ENCODE results near the gene CARD19.

The CARD19 gene, protein sequence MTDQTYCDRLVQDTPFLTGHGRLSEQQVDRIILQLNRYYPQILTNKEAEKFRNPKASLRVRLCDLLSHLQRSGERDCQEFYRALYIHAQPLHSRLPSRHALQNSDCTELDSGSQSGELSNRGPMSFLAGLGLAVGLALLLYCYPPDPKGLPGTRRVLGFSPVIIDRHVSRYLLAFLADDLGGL

DNA sequence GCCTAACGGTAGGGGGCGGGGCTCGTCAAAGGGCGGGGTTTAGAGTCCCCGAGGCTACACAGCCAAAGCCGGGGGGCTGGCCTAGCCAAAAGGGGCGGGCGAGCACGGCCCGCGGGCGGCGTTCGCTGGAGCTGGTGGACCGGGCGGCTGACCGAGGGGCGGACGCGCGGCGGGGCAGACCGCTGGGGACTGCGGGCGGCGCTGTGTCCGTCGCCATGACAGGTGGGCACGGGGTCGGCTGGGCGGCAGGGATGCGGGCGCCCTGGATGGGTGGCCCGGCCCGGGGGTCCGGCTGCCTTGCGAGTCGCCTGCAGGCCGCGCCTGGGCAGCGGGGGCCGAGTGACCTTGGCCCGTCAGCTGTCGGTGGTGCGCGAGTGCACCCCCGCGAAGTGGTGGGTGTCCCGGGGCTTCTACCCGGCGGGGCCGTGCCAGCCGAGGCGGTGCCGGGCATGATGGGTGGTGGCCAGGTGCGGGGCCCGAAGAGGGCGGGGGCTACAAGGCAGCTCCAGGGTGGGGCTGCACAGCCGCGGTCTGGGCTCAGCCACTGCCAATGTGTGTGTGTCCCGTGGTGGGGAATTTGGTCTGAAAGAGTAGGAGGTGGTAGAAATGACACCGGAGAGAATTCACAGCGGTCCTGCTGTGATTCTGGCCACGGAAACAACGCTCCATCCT, at the start of gene CARD19:
CARD19 (plus strand) TSS at position 87 of the 672 bp plus-strand sequence; CDS start at position 216, 129 bp downstream.
- DNase-seq, result no peak

DNA sequence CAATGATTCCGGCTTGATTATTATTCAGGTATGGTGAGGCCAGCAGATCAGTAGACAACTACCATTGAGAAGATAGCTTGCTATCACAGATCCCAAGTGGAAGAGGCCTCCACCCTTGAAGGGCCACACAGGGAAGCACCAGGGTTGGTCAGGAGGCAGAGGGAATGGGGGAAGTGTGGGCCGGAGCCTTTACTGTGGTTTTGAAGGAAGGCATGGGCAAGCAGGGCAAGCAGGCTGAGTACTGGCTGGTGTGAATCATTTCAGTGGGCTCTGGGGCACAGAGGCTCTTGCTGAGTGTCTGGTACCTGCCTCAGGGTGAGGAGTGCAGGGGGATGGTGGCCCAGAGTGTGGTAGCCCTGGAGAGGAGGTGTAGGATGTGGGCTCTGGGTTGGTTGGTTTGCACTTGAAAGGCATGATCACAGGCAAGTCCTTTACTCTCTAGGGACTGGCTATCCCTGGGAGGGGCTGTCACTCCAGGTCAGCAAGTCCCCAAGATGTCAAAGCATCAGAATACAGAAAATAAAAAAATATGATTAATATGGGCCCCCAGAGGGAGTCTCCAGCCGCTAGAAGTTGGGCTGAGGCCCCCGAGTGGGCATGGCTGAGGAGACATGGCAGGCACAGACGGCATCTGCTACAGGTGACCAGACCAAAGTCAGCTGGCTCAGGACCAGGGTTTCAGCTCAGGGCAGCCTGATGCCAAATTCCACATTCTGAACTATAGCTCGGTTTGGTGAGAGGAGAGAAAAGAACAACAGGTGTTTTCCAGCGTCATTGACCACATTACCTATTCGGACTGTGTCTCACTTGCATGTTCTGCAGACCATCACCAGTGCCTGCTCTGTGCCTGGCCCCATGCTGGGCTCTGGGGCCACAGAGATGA, 47.2 kb upstream of the CARD19 start:
- DNase-seq, result no peak

DNA sequence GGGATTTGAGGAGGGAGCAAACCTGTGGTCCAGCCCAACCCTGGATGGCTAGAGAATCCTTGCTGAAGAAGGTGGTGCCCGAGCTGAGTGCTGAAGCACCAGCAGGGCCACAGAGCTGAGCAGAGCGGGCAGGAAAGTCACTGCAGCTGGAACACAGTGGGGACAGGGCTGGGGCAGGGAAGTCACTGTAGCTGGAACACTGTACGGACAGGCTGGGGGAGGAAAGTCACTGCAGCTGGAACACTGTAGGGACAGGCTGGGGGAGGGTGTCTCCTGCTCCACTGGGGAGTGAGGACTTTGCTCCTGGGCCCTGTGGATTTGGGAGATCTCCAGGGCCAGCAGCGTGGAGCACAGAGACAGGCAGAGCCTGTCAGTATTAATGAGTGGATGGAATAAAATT, 46.5 kb upstream of the CARD19 start:
- no peak for DNase-seq

DNA sequence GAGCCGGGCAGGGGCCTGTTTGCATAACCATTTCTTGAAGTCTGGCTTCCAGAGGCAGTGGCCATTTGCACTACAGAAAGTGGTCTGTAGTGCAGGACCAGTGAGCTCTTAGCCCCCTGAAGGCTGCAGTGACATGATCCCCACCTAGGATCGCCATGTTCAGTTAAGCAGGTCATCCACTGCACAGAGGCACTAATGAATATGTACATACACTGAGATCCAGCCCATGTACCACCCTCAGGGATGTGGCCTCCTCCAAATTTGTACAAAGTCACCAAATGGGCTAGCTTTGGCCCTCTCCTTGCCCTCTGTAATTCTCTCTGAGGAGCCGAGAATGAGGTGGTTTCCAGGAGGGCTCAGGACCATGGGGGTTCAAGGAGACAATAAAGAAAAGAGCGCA, 45.8 kb upstream of the CARD19 start:
- no peak for DNase-seq

DNA sequence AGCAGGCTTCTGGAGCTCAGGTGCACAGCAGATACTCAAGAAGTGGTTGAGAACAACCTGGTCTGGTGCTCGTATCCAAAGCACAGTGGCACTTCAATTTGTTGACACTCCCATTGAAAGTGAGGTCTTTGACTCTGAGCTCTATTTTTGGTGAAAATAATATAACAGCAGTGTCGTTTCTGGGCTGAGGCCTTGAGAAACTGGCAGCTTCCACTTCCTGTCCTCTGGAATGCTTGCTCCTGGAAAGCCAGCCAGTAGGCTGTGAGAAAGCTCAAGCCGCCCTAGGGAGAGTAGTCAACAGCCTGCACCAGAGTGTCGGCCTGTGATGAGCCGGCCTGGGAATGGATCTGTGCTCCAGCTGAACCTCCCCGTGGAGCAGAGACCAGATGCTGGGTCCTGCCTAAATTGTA, 44.3 kb upstream of the CARD19 start:
- DNase-seq, result peak; percentile 17

DNA sequence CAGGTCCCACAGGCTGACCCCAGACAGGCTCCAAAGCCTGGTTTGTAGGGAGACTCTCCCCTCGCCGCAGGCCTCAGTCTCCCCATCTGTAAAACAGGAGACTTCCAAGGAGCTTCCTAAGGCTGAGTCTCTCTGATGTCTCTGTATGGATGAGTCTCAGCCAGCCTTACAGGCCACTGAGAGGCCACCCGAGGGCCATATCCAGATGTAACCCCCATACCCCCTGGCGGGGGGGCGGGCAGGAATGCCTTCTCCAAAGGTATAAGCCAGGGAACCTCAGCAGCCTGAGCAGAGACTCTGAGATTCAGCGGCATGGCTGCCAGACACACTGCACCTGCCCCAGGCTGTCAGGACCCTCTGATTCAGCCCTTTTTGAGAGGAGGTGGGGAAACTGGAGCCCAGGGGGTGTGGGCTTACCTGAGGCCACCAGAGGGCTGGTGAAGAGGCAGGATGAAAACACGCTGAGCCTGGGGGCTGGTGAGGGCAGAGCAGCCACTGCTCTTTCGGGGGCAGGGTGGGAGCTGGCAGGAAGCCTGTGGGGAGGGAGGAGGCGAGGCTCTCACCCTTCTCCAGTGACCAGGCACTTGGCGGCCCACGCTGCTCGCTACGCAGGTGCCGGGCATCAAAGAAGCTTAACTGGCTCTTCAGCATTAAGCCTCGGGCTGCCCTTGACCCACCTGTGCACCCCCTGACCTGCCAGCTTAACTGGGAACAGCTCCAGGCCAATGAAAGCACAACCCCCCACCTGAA, 43.1 kb upstream of the CARD19 start:
- DNase-seq, result no peak

DNA sequence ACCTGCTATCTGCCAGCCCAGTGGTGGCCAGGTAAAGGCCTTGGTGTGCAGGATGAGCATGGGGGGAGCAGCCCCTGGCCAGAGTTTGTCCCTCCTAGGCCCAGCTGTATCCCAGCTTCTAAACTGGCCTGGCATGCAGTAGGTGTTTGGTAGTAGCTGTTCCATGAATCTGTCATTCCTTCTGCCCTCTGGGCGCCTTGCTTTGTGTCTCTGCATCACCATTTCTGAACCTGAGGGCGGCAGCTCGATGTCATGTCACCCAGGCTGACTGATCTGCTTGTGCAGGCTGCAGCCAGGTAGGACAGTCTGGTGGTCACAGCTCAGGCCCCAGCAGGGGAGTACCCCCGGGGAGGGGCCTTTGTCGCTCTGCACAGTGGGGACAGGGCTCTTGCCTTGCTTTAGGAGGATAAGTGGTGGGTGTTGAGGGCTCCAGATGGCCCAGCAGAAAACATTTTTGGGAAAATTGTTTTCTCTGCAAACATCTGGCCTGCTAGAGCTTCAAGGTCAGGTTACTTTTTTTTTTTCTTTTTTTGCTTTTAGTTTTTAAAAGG, 42.2 kb upstream of the CARD19 start:
- no peak for DNase-seq

DNA sequence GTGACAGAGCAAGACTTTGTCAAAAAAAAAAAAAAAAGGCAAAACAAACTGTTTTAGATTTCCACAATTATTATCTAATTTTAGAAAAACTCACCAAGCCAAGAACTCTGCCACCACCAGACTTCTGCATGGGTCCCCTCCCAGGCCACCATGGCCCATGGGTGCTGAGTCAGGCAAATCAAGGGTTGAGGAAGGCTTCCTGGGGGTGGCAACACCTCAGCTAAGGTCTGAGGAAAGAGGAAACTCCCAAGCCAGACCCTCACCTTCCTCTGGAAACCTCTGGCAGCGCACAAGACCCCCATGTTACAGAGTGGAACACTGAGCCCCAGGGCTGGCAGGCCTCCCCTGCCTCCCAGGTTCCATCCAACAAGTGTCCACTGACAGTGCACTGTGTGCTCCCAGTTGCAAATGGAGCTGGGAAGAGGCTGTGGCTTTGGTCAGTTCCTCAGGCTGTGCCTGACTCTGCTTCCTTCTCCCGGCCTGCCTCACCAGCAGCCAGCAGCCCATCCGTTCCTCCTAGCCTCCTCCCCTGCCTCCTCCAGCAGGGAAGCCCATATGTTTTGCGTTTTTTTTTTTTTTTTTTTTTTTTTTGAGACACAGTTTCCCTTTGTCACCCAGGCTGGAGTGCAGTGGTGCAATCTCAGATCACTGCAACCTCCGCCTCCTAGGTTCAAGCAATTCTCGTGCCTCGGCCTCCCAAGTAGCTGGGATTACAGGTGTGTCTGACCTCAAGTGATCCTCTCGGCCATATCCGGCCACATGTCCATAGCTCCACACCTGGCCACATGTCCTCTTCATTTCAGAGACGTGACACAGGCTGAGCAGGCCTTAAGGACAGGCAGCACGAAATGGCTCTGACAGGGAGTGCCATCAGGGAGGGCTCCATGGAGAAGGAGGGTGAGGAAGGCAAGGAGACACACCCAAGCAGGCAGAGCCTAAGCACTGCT, 41.0 kb upstream of the CARD19 start:
- DNase-seq, result no peak

DNA sequence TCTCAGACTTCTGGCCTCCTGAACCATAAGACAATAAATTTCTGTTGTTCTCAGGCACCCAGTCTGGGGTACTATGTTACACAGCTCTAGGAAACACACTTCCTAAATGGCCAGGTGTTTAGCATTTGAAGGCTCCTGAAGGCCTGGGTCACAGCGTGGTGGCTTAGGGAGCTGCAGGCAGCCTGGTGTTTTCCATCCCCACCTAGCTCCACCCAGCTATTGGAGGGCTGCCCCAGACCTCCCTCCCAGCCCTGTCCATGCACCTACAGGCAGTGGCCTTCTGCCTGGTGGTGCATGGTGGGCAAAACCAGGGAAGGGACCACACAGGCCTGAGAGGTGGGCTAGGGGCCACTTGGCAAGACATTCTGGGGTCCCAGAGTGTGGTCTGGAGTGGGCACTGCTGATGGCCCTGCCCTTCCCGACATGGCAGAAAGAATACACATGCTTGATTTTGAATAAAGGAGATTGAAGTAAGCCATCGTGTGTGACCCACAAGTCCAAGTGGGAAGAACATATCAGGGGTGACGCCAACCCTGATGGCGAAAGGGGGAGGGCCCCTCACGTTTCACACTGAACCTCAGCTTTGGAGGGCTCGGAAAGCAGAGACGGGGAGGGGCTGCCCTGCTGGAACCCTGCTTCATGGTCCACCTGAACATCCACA, 38.8 kb upstream of the CARD19 start:
- no peak for DNase-seq

DNA sequence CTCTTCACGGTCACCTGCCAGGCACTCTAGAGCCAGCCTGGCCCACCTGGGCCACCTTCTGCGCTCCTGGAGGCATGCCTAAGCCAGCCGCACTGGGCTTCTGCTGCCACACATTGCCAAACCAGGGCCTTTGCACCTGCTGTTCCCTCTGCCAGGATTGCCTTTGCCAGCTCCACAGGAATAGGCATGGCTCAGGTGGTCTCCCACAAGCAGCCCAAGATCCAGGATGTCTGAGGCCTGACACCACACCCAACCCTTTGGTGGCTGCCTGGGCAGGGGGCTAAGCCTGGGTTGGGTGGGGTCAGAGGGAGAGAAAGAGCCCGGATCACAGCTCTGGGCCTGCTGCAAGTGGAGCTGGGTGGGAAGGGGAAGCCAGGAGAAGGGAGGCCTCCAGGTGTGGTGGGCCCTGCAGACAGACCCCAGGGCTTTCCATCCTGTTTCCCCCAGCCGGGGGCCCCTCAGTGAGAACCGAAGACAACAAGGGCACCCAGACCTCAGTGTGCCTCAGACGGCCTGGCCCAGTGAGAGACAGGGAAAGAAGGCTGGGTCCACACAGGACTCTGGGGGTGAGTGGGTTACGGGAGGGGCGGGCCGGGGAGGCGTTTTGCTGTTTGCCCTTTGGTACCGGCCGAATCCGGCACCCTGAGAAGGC, 38.2 kb upstream of the CARD19 start:
- DNase-seq, result no peak

DNA sequence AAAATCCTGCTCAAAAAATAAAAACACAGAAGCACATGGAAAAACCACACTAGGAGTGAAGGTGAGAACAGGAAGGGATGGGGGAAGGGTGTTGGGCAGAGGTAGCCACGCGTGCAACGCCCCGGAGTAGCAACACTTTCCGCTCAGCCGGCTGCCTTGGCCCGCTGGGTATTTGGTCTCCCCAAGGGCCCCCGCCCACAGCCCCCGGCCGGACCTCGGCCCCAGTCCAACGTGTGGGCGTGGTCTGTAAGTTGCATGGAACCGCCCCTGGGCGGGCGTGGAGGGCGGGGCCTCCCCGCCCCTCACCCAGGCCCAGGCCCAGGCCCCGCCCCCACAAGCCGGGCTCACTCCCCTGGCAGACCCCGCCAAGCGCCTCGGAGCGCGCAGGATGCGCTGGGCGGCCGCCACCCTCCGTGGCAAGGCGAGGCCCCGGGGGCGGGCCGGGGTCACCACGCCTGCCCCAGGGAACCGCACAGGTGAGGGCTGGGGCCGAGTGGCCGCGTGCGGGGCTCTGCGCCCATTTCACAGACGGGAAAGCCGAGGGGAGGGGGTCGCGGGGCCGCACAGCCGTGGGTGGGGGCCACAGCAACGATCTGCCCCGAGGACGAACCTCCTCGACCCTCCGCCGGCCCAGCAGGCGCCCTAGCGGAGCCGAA, 37.5 kb upstream of the CARD19 start, which contains the start of gene SUSD3:
SUSD3 (plus strand) TSS at position 347 of the 656 bp plus-strand sequence; CDS start at position 389, 42 bp downstream.
- peak; percentile 11 for DNase-seq

DNA sequence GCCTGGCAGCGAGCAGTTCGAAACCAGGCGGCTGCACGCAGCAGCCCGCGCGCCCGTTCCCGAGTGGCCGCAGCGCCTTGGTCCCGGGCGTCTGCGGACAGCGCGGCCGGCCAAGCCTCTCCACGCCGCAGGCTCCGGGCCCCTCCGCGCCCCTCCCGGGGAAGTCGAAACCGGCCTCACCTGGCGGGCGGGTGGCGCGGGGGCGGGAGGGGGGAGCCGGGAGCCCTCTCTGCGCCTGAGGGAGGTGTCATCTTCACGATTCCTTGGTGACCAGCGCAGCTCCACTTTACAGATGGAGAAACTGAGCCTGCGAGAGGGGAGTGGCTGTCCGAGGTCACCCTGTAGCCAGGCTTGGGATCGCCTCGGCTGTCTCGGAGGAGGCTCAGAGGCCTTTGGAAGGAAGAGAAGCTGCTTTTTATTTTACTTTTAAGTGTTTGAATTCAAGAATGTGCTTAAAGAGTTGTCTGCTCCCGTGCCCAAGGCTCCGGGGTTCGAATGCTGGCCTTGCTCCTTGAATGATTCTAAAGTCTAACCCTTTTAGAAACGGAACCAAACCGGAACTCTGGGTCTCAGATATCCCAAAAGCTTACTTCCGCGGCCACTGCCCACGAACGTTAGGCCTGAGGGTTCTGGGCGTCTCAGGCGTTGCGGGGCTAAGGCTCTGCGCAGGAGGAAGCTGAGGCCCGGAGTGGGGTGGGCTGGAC, 36.9 kb upstream of the CARD19 start:
- no peak for DNase-seq

DNA sequence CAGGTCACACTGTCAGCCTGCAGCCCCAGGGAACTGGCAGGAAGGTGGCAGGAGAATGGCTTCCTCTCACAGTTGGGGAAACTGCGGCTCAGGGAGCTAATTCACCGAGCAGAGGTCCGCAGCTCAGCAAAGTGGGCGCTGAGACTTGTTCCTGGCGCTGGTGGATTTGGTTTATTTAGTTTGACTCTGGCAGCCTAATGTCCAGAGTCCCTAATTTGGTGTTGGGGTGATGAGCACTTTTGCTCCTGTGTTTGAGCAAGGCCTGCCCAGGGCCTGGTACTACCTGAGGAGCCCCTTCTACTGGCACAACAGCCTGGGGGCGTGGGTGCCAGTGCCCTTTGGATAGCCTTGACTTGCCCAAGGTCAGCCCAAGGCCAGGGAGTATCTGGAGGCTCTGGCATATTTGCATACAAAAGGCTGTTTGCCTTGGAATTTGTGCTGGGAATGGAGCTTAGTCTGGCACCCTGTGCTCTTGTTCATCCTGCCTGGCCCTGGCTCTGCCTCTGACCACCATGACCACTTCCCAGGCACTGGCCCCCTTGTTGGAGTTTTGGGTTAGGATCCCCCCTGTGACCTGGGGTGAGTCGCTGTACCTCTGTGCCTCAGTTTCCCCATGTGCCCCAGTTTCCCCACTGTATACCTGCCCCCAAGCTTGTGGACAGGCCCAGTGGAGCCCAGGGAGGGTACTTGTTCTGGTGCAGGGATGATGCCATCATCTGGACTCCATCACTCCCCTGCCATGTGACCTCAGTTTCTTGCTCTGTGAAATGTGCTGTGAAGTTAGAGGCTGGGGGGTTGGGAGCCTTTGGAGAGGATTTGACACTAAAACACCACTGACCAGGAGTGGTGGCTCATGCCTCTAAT, 36.1 kb upstream of the CARD19 start:
- no peak for DNase-seq

DNA sequence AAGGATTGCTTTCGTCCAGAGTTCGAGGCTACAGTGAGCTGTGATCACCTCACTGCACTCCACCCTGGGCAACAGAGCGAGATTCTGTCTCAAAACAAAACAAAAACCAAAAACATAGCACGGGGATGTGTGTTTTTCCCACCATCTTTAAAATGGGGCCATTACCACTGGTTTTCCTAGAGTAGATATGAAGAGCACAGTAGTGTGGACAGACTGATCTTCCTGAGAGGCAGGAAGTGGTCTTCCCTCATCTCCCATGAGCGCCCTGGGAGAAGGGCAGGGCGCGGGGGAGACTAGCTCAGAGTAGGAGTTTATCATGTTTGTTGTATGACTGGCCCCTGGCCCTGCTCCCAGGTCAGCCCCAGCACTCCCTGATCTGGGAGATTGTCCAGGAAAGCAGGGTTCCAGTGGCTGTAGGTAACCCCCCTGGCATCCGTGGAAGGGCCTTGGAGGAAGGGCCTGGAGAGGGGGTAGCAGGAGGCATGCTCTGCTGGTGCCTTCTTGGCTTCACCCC, 35.2 kb upstream of the CARD19 start:
- DNase-seq, result no peak

DNA sequence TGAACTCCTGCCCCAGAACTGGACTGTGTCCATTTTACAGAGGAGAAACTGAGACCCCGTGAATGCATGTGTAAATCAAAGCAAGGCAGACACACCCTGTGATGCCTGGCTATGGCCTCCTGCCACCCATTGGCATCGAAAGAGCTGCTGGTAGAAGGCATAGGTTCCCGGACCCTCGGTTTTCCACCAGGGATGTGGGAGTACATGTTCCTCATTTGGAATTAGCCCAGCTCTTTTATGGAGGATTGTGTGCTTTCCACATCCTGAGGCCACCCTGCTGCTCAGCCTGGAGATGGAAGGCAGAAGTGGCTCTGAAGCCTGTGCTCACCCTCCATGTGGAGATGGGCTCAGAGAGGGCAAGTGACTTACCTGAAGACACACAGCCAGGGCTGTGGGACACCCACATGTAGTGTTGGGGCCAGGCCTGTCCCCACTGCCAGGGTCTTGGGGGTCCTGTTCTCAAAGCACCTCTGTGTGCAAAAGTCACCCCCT, 34.7 kb upstream of the CARD19 start:
- DNase-seq, result no peak

DNA sequence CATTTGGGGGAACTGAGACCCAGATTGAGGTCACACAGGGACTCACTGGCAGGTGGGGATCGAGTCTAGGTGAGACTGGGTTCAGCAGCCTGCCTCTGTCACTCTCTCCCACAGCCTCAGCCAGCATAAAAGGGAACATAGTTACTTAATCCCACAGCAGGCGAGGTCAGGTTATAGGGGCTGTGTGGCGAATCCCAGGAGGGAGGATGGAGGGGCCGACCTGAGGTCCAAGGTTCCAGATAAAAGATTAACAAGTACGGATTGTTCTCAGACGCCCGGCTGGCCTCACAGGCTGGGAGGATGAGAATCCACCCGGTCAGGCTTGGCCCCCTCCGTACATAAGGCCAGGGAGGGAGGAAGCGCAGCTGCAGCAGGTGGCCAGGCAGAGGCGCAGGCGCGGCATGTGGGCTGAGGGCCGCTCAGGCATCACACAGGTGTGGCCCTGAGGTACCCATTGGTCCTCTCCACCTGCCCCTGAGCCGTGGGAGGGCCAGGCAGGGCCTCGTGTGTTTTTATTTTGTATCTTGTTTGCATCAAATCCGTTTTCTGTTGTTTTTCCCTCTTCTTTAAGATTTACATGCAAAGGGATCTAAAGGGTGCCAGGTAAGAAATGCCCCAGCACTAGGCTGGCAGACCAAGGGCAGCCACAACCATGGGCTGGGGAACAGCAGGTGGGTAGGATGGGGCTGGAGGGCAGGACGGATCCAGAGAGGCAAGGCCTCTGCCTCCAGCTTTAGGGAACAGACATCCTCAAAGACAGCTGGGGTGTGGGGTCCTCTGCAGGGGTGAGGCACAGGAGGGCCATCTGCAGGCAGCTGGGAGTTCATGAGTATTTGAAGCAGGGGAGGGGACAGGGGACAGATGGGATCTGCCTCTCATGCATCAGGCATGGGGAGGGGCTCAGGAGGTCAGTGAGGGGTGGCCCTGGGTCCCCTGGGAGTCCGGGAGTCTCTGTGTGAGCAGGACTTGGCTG, 33.9 kb upstream of the CARD19 start:
- no peak for DNase-seq

Measured in NCI-H2029 treated with DMSO at 0.1 percent for 48 hours (cell line).